Dermis microvascular lymphatic vessel endothelial cell (primary cell): ENCODE data around the gene SLC25A6. TPM values are rescaled to one million over a fixed set of nuclear protein-coding genes. Genes with fewer than 3 reads are reported as not detected.
A peak's percentile ranks its signal among the peaks of the same experiment; 100 is the strongest.
"Not testable (repeated sequence)": the region's sequence is repeated elsewhere in the genome, so short reads cannot be mapped to it uniquely, and the experiment has no call there.

ENCODE experiments used
- DNase-seq, 2 donors: peaks; one replicate each; pipeline versions ENCODE4 v3.0.0 to v3.0.0-alpha.2; 2010; ENCODE audit warnings: low read depth in 2 of 2
- total RNA-seq: library from RNA; depleted of rRNA; stranded (reverse); fragments of >200 nt; gene quantifications from 2 replicates; pipeline ENCODE4 v1.2.1, GENCODE V29; 2014

SLC25A6 gene
- total RNA-seq, 1 donor from 2014 or later = 155 TPM

GRCh38 chrX:1412551-1413161, 20.7 kb upstream of the SLC25A6 start:
- no peak for DNase-seq

- no peak for DNase-seq
Observed at GRCh38 chrX:1411326-1411725, 19.4 kb upstream of the SLC25A6 start.

- DNase-seq = no peak
Observed at GRCh38 chrX:1407035-1407434, 15.1 kb upstream of the SLC25A6 start.

- not testable (repeated sequence) for DNase-seq
Observed at GRCh38 chrX:1405769-1406168, 13.9 kb upstream of the SLC25A6 start.

DNA sequence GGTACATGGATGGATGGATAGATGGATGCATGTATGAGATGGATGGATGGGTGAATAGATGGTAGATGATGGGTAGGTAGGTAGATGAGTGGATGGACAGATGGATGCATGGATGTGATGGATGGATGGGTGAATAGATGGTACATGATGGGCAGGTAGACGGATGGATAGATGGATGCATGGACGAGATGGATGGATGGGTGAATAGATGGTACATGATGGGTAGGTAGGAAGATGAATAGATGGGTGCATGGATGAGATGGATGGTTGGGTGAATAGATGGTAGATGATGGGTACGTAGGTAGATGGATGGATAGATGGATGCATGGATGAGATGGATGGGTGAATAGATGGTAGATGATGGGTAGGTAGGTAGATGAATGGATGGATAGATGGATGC, 12.0 kb upstream of the SLC25A6 start:
- not testable (repeated sequence) for DNase-seq

DNA sequence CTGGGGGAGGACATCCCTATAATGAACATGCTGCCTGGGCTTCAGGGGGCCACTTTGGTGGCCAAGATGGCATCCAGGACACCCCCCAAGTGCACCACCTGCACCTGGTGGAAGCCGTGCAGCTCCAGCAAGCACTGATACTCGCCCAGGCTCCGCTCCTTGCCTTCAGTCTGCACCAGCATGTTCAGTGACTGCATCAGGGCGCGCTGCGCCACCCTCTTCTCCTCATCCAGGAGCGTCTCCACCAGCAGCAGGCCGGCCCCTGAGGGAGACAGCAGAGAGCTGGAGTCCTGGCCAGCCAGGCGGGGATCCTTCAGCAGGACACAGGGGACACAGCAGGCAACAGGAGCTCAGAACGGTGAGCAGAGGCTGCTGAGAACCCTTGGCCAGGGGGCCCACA, 11.3 kb upstream of the SLC25A6 start:
- no peak for DNase-seq

- no peak for DNase-seq
Observed at GRCh38 chrX:1401611-1402430, 9.9 kb upstream of the SLC25A6 start.

- no peak for DNase-seq
Observed at GRCh38 chrX:1400742-1401471, 9.0 kb upstream of the SLC25A6 start.

GRCh38 chrX:1400049-1400448, 8.1 kb upstream of the SLC25A6 start:
- DNase-seq = no peak

- DNase-seq = no peak
Observed at GRCh38 chrX:1398431-1399340, 6.8 kb upstream of the SLC25A6 start.

- DNase-seq = no peak
Observed at GRCh38 chrX:1397441-1398270, 5.7 kb upstream of the SLC25A6 start.

DNA sequence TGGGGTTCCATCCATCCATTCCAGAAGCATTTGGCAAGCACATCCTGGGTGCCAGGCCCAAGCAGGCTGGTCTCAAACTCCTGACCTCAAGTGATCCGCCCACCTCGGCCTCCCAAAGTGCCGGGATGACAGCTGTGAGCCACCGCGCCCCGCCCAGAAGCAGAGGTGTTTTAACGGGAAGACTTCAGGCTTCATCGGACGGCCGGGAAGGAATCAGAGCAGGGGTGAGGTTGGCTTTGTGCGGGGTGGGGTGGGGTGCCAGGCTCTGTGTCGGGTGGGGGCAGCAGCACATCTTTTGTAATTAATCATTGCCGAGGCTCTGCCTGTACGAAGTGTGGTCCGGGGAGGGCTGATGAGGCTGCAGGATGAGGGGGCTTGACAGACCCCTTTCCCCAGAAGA, 5.1 kb upstream of the SLC25A6 start:
- DNase-seq = no peak

- DNase-seq = no peak
Observed at GRCh38 chrX:1395646-1396216, 3.8 kb upstream of the SLC25A6 start.

GRCh38 chrX:1394731-1395501, 3.0 kb upstream of the SLC25A6 start:
- no peak for DNase-seq

DNA sequence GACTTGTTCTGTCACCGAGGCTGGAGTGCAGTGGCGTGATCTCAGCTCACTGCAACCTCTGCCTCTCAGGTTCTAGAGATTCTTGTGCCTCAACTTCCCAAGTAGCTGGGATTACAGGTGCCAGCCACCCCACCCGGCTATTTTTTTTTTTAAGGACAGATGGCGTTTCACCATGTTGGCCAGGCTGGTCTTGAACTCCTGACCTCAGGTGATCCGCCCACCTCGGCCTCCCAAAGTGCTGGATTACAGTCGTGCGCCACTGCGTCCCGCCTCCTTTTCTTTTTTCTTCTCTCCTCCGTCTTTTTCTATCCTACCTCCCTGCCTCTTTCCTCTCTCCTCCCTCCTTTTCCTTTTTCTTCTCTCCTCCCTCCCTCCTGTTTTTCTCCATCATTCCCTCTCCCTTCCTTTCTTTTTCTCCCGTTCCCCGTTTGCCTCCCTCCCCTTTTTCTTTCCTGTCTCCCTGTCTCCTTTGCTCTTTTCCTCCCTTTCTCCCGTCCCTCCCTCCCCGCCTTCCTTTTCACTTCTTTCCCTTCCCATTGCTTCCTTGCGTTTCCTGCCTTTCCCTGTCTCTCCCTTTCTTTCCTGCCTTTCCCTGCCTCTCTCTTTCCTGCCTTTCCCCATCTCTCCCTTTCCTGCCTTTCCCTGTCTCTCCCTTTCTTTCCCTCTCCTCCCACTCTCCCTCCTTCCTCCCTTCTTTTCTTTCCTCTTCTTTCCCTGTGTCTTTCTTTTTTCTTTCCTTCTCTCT, 2.1 kb upstream of the SLC25A6 start:
- no peak for DNase-seq

DNA sequence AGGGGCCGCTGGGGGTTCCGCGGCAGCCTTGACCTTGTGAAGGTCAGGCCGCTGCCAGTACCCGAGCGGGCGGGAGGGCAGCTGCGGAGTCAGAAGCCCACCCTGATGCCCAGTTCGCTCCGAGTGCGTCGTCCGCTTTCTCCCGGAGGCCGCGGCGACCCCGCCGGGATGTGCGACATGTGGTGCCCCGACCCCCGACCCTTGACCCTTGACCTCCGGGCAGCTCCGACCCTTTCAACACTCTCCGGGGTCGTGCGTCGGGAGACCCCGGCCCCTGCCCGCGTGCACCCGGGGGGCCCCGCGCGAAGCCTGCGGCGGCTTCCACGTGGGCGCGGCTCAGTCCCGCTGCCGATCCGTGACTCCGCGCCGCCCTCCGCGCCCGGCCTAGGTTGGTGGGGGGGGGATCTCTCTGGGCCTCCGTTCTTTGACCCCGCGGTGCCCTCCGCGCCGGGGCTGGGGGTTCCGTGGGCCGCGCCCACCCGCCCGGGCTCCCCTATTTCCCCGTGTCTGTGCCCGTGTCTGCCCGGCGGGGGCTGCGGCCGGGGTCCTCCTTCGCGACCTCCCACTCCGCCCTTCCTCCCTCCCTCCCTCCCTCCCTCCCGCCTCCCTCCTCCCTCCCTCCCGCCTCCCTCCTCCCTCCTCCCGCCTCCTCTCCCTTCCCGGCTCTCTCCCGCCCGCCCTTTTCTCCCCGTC, 609 bp upstream of the SLC25A6 start:
- DNase-seq = peak; percentile 18 to 72

- DNase-seq = no peak
Observed at GRCh38 chrX:1391370-1391706, 575 bp downstream of the SLC25A6 start.
